ENCODE results near the gene CPNE2. TPM values are rescaled to one million over a fixed set of nuclear protein-coding genes. Genes with fewer than 3 reads are reported as not detected.

CPNE2 gene
- total and polyA plus RNA-seq, 10 of the 15 experiments (the other 5 are each of a cell fraction or from before 2014, with no cell fraction given): 3.1 to 22.1 (median 9.9) TPM

- RAD21 ChIA-PET (ENCODE audit: unreplicated experiment): no interaction called here
- POLR2A ChIA-PET: interaction anchor here (0.6 kb wide), 1 partner anchor 76 kb away, joined by 4 read pairs; no protein-coding TSS in a partner anchor
- in situ Hi-C loops (cut with MboI): no loop called here
- Histone ChIP-seq H3K27ac (ENCODE audit: control insufficient read depth, insufficient read depth) (no peak overlapping the region), H2AFZ (ENCODE audit: control insufficient read depth, low read depth, low read length) (no peak overlapping the region), H3K9me3 (replicated peaks; ENCODE audit: control insufficient read depth, insufficient read depth, low read length) (no peaks in the 10 kb centered on the region), H4K20me1 (ENCODE audit: control insufficient read depth, insufficient read depth) (no peaks in the 10 kb centered on the region), H3K79me2 (ENCODE audit: control insufficient read depth, insufficient read depth, low read length) (no peaks in the 10 kb centered on the region), H3K9ac (ENCODE audit: control insufficient read depth, insufficient read depth, low read length) (no peak overlapping the region), H3K36me3 (ENCODE audit: control insufficient read depth in 2 of 2, insufficient read depth in 2 of 2, low read length in 1 of 2) (no peaks in the 10 kb centered on the region), H3K27me3 (replicated peaks in 1 of 2; ENCODE audit: control insufficient read depth in 2 of 2, insufficient read depth in 2 of 2, low read length in 1 of 2) (no peaks in the 10 kb centered on the region), H3K4me1 (ENCODE audit: control insufficient read depth, insufficient read depth, low read length) (peaks cover 24% of the 10 kb centered on the region), H3K4me2 (ENCODE audit: control insufficient read depth, insufficient read depth) (no peak overlapping the region), H3K4me3 (no peak overlapping the region)
- CTCF ChIA-PET: no interaction called here
- intact Hi-C loops (cut with micrococcal nuclease; ENCODE audit: unreplicated experiment): no loop called here
- DNase-seq (ENCODE audit: low read depth, low spot score): no peak
- no TSS peak for BruUV-seq (replicated peaks)
- TF ChIP-seq POLR2A (IDR thresholded peaks at IDR 0.05; ENCODE audit: low read depth, low read length) (no peak), NFYA (IDR thresholded peaks at IDR 0.05; ENCODE audit: borderline replicate concordance, low read depth, low read length) (no peak), EGR1 (IDR thresholded peaks at IDR 0.05; ENCODE audit: borderline replicate concordance in 1 of 2, low read depth in 2 of 2, low read length in 2 of 2) (no peak), MTA3 (IDR thresholded peaks at IDR 0.05; ENCODE audit: borderline replicate concordance, low read length) (no peak), CTCF (IDR thresholded peaks at IDR 0.05 in 2 of 3, conservative IDR thresholded peaks at IDR 0.05 in 1 of 3; ENCODE audit: control insufficient read depth in 2 of 3, extremely low read depth in 1 of 3, insufficient read depth in 1 of 3, low read depth in 3 of 3, low read length in 3 of 3) (no peak), BACH1 (IDR thresholded peaks at IDR 0.05; ENCODE audit: borderline replicate concordance) (no peak), ASH2L (IDR thresholded peaks at IDR 0.05; ENCODE audit: borderline replicate concordance, low read depth) (no peak), NFIC (IDR thresholded peaks at IDR 0.05; ENCODE audit: low read depth, low read length) (no peak), PAX5 (IDR thresholded peaks at IDR 0.05; ENCODE audit: borderline replicate concordance, low read depth, low read length) (no peak), TARDBP (IDR thresholded peaks at IDR 0.05; ENCODE audit: borderline replicate concordance) (no peak)
- TF ChIP-seq, protein P1, sequence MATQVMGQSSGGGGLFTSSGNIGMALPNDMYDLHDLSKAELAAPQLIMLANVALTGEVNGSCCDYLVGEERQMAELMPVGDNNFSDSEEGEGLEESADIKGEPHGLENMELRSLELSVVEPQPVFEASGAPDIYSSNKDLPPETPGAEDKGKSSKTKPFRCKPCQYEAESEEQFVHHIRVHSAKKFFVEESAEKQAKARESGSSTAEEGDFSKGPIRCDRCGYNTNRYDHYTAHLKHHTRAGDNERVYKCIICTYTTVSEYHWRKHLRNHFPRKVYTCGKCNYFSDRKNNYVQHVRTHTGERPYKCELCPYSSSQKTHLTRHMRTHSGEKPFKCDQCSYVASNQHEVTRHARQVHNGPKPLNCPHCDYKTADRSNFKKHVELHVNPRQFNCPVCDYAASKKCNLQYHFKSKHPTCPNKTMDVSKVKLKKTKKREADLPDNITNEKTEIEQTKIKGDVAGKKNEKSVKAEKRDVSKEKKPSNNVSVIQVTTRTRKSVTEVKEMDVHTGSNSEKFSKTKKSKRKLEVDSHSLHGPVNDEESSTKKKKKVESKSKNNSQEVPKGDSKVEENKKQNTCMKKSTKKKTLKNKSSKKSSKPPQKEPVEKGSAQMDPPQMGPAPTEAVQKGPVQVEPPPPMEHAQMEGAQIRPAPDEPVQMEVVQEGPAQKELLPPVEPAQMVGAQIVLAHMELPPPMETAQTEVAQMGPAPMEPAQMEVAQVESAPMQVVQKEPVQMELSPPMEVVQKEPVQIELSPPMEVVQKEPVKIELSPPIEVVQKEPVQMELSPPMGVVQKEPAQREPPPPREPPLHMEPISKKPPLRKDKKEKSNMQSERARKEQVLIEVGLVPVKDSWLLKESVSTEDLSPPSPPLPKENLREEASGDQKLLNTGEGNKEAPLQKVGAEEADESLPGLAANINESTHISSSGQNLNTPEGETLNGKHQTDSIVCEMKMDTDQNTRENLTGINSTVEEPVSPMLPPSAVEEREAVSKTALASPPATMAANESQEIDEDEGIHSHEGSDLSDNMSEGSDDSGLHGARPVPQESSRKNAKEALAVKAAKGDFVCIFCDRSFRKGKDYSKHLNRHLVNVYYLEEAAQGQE (IDR thresholded peaks at IDR 0.05; ENCODE audit: low read depth, low read length): no peak
- FAIRE-seq: no peak
- ATAC-seq: no peak
- SMC1A ChIA-PET (ENCODE audit: uncharacterized antibody, unreplicated experiment): no interaction called here
- WGBS (ENCODE audit: insufficient coverage, insufficient replicate concordance, low lambda C conversion rate, missing lambda C conversion rate): 69% methylated on average over 25 of the region's 25 CpGs
Observed at GRCh38 chr16:57115514-57116182, 23.3 kb downstream of the CPNE2 start.
